ENCODE data around the gene C1orf185. TPM values are rescaled to one million over a fixed set of nuclear protein-coding genes. Genes with fewer than 3 reads are reported as not detected.

The C1orf185 gene
- total RNA-seq, 4 donors from 2014 or later: not detected

DNA sequence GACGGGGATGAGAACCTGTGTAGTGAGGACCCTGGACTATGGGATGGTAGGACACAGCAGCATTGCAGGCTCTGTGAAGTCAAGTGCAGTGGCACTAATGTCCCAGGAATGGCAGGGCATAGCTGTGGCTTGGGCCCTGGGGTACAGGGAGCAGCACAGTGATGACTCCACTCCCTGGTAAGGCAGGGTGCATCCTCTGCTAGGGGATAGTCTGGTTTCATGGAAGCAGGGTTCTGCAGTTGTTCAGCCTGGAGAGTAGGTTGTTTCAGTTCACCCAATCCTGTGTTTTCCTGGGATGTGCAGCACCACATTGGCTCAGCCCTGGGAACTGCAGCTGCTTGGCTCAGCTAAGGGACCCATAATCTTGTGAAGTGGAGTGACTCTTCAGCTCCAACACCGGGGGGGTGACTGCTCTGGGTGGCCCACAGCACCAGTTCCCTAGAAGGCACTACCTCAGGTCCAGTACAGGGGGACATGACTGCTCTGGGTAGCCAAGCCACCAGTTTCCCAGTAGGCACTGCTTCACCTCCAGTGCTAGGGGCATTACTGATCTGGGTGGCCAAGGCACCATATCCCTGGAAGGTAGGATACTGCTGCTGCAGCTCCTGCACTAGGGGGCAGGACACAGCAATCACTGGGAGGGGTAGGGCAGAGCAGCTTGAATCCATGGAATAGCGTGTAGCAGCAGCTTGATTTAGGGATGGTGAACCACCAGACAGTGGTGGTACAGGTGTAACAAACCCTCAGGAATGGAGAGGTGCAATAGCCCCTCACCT, 15.3 kb upstream of the C1orf185 start:
- H3K9me3 ChIP-seq: no peaks in the 10 kb centered on the region
- H3K4me3 ChIP-seq: no peak overlapping the region
- H3K27me3 ChIP-seq: no peaks in the 10 kb centered on the region
- no peaks in the 10 kb centered on the region for H3K36me3 ChIP-seq
- intact Hi-C loops (cut with DNase I; ENCODE audit: low total_unique reads): no loop called here
- H3K27ac ChIP-seq: no peak overlapping the region
- TF ChIP-seq, protein P1, sequence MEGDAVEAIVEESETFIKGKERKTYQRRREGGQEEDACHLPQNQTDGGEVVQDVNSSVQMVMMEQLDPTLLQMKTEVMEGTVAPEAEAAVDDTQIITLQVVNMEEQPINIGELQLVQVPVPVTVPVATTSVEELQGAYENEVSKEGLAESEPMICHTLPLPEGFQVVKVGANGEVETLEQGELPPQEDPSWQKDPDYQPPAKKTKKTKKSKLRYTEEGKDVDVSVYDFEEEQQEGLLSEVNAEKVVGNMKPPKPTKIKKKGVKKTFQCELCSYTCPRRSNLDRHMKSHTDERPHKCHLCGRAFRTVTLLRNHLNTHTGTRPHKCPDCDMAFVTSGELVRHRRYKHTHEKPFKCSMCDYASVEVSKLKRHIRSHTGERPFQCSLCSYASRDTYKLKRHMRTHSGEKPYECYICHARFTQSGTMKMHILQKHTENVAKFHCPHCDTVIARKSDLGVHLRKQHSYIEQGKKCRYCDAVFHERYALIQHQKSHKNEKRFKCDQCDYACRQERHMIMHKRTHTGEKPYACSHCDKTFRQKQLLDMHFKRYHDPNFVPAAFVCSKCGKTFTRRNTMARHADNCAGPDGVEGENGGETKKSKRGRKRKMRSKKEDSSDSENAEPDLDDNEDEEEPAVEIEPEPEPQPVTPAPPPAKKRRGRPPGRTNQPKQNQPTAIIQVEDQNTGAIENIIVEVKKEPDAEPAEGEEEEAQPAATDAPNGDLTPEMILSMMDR (IDR thresholded peaks at IDR 0.05): no peak
- TF ChIP-seq POLR2A (IDR thresholded peaks at IDR 0.05): no peak
- no peak for DNase-seq
- H3K4me1 ChIP-seq: no peaks in the 10 kb centered on the region

DNA sequence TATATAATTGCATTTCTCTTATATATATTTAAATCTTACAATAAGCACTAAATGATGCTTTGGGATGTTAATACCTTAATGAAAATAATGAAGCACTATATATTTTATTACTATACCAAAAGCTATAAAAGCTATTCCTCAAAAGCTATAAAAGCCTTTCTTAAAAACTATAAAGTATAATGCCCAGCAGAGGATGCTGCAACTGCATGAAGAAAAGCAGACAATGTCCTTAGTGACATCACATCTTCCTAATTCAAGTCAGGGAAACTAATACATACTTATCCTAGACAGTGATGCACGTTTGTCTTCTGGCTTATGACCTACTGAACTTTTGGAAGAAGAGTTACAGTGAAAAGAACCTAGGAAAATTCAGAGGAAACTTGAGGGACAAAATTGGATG, 13.6 kb upstream of the C1orf185 start:
- TF ChIP-seq, protein P1 (IDR thresholded peaks at IDR 0.05): no peak
- TF ChIP-seq POLR2A (IDR thresholded peaks at IDR 0.05): no peak
- no peak for DNase-seq
- H3K27me3 ChIP-seq: no peaks in the 10 kb centered on the region
- no peak overlapping the region for H3K4me3 ChIP-seq
- no peaks in the 10 kb centered on the region for H3K36me3 ChIP-seq
- no peaks in the 10 kb centered on the region for H3K9me3 ChIP-seq
- H3K27ac ChIP-seq: no peak overlapping the region
- no peaks in the 10 kb centered on the region for H3K4me1 ChIP-seq
- intact Hi-C loops (cut with DNase I; ENCODE audit: low total_unique reads): no loop called here

- H3K4me1 ChIP-seq: no peaks in the 10 kb centered on the region
- DNase-seq: no peak
- H3K4me3 ChIP-seq: no peak overlapping the region
- no peaks in the 10 kb centered on the region for H3K27me3 ChIP-seq
- no peak overlapping the region for H3K27ac ChIP-seq
- intact Hi-C loops (cut with DNase I; ENCODE audit: low total_unique reads): no loop called here
- TF ChIP-seq POLR2A (IDR thresholded peaks at IDR 0.05): no peak
- TF ChIP-seq, protein P1 (IDR thresholded peaks at IDR 0.05): no peak
- no peaks in the 10 kb centered on the region for H3K9me3 ChIP-seq
- no peaks in the 10 kb centered on the region for H3K36me3 ChIP-seq
Measured at GRCh38 chr1:51093581-51093980, 8.4 kb upstream of the C1orf185 start.

DNA sequence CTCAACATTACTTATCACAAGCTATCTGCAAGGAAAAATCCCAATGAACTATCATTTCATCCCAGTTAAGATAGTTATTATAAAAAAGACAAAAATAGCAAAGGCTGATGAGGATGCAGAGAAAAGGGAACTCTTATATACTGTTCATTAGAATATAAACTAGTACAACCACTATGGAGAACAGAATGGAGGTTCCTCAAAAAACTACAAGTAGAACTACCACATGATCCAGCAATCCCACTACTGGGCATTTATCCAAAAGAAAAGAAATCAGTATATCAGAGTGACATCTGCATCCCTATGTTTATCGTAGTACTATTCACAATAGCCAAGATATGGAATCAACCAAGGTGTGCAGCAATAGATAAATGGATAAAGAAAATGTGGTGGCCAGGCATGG, 4.9 kb upstream of the C1orf185 start:
- no peaks in the 10 kb centered on the region for H3K36me3 ChIP-seq
- TF ChIP-seq POLR2A (IDR thresholded peaks at IDR 0.05): no peak
- TF ChIP-seq, protein P1 (IDR thresholded peaks at IDR 0.05): no peak

DNA sequence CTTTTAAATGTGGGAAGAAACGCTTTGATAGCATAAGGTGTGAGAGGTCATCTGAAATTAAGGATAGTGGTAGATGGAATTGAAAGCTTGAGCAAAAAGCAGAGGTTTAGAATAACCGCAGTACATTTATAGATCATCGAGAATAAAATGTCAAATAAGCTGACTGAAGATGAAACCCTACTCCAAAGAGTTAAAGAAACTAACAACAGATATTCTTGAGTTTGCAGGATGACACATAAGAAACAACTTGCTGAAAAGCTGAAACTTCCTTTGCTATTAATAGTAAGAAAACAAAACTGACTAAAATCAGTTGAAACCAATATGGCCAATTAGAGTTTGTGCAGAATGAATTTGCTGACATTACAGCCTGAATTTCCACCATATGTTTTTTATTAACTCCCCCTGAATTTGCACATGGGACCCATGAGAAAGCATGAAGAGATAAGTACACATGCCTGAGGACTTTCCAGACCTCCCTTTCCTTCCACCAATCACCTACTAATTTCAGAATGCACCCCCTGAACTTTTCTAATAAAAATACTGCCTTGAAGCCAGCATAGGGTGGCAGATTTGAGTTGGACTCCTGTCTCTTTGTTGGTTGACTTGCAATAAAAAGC, 1.7 kb upstream of the C1orf185 start:
- Histone ChIP-seq H3K27ac (no peak overlapping the region), H3K4me3 (no peak overlapping the region), H3K36me3 (no peaks in the 10 kb centered on the region), H3K27me3 (no peaks in the 10 kb centered on the region), H3K9me3 (no peaks in the 10 kb centered on the region), H3K4me1 (no peaks in the 10 kb centered on the region)
- intact Hi-C loops (cut with DNase I; ENCODE audit: low total_unique reads): no loop called here
- no peak for TF ChIP-seq POLR2A (IDR thresholded peaks at IDR 0.05)
- no peak for DNase-seq

More for the DNA sequence above, 4.9 kb upstream of the C1orf185 start:
- Histone ChIP-seq H3K27ac (no peak overlapping the region), H3K9me3 (no peaks in the 10 kb centered on the region), H3K4me3 (no peak overlapping the region), H3K4me1 (no peaks in the 10 kb centered on the region), H3K27me3 (no peaks in the 10 kb centered on the region)
- no peak for DNase-seq
- intact Hi-C loops (cut with DNase I; ENCODE audit: low total_unique reads): no loop called here

Measured in uterus (tissue), 4 donors.